ENCODE results near the gene AFG1L.
"Not testable (repeated sequence)": the region's sequence is repeated elsewhere in the genome, so short reads cannot be mapped to it uniquely, and the experiment has no call there.

Gene AFG1L

DNA sequence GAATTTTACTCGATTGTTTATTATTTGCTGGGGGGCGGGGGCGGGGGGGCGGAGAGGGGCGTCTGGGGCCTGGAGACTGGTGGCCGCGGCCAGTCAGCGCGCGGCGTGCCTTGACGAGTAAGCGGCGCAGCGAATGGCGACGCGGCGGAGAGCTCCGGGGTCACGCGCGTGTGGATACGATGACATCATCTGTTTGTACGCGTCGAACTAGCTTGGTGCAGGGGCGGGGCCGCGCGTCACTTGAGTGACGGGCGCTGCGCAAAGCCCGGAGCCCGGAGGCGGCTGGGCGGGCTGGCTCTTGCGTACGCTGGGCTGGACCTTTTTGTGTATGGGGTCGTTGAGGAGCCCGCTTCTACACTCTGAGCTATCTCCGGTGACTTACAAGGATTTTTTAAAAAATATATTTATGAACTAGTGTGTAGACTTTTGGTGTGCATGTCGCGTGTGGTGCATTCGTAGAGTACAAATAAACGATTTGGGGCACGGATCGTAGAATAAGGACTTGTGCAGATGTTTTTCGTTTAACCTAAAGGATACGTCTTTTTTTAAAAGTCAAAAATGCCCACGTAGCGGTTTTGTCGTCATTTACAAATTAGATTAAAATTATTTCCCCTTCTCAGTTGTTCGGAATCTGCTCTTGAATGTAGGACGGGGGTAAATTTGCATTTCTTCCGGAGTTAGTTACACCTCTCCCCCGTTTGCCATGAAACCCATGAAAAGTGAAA is 263.7 kb downstream of the AFG1L start:
- H3K27ac ChIP-seq (replicated peaks) = peak overlapping the region; percentile 94

DNA sequence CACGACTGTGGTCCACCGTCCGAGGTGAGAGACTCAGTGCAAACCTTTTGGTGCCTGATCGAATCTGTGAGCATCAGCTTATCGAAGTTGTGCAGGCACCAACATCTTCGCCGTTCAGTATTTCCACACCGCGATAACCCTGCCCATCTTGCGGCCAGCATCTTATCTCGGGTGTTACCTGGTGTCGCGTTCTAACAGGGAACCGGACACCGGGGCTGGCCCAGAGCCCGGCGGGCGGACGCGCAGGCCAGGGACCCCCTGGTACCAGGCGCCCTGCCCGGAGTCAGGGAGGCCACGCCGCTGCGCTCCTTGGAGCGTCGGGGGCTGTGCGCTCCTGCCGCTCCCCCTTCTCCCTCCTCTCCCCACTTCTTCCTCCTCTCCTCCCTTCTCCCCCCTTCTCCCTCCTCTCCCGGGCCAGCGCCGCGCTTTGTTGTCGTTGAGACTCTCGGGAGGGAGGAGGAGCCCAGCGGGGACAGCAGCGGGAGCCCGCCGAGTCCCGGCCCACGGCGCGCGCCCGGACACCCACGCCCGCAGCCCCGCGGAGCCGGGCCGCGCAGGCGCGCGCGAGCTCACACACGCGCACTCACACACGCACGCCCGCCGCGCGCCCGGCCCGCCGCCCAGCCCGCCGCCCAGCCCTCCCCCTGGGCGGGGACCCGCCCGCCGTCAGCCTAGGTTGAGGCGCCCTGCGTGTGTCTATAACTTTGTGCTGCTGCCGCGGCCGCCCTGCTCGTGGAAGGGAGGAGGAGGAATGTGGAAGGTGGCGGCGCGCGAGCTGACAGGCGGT is 264.4 kb downstream of the AFG1L start:
- Histone ChIP-seq H3K27me3 (ENCODE audit: insufficient read depth, poor library complexity, severe bottlenecking) (no peaks in the 10 kb centered on the region), H3K4me3 (replicated peaks; ENCODE audit: insufficient read depth, low read length) (peak overlapping the region; percentile 89), H3K27ac (replicated peaks) (peak overlapping the region; percentile 94)
- peak; percentile 51 to 90 for DNase-seq (ENCODE audit: low read depth in 1 of 2, low spot score in 1 of 2)
- TF ChIP-seq POLR2AphosphoS5 (IDR thresholded peaks at IDR 0.05; ENCODE audit: low read depth) = peak; percentile 64
- no peak for TF ChIP-seq GABPA (IDR thresholded peaks at IDR 0.05; ENCODE audit: low read depth)

More for the DNA sequence above, 263.7 kb downstream of the AFG1L start:
- peak; percentile 98 to 99 for DNase-seq (ENCODE audit: low read depth in 1 of 2, low spot score in 1 of 2)
- peak overlapping the region; percentile 89 for H3K4me3 ChIP-seq (replicated peaks; ENCODE audit: insufficient read depth, low read length)
- TF ChIP-seq, protein P1, sequence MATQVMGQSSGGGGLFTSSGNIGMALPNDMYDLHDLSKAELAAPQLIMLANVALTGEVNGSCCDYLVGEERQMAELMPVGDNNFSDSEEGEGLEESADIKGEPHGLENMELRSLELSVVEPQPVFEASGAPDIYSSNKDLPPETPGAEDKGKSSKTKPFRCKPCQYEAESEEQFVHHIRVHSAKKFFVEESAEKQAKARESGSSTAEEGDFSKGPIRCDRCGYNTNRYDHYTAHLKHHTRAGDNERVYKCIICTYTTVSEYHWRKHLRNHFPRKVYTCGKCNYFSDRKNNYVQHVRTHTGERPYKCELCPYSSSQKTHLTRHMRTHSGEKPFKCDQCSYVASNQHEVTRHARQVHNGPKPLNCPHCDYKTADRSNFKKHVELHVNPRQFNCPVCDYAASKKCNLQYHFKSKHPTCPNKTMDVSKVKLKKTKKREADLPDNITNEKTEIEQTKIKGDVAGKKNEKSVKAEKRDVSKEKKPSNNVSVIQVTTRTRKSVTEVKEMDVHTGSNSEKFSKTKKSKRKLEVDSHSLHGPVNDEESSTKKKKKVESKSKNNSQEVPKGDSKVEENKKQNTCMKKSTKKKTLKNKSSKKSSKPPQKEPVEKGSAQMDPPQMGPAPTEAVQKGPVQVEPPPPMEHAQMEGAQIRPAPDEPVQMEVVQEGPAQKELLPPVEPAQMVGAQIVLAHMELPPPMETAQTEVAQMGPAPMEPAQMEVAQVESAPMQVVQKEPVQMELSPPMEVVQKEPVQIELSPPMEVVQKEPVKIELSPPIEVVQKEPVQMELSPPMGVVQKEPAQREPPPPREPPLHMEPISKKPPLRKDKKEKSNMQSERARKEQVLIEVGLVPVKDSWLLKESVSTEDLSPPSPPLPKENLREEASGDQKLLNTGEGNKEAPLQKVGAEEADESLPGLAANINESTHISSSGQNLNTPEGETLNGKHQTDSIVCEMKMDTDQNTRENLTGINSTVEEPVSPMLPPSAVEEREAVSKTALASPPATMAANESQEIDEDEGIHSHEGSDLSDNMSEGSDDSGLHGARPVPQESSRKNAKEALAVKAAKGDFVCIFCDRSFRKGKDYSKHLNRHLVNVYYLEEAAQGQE (IDR thresholded peaks at IDR 0.05; ENCODE audit: insufficient replicate concordance, low read depth) = no peak
- TF ChIP-seq SPI1 (IDR thresholded peaks at IDR 0.05; ENCODE audit: borderline replicate concordance, low read depth) (no peak), POLR2AphosphoS5 (IDR thresholded peaks at IDR 0.05; ENCODE audit: low read depth) (no peak; the same call in none of the 2 replicates), GABPA (IDR thresholded peaks at IDR 0.05; ENCODE audit: low read depth) (no peak)
- TF ChIP-seq, protein P2, sequence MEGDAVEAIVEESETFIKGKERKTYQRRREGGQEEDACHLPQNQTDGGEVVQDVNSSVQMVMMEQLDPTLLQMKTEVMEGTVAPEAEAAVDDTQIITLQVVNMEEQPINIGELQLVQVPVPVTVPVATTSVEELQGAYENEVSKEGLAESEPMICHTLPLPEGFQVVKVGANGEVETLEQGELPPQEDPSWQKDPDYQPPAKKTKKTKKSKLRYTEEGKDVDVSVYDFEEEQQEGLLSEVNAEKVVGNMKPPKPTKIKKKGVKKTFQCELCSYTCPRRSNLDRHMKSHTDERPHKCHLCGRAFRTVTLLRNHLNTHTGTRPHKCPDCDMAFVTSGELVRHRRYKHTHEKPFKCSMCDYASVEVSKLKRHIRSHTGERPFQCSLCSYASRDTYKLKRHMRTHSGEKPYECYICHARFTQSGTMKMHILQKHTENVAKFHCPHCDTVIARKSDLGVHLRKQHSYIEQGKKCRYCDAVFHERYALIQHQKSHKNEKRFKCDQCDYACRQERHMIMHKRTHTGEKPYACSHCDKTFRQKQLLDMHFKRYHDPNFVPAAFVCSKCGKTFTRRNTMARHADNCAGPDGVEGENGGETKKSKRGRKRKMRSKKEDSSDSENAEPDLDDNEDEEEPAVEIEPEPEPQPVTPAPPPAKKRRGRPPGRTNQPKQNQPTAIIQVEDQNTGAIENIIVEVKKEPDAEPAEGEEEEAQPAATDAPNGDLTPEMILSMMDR (IDR thresholded peaks at IDR 0.05; ENCODE audit: insufficient read depth, low read length) = no peak
- H3K27me3 ChIP-seq (ENCODE audit: insufficient read depth, poor library complexity, severe bottlenecking) = no peaks in the 10 kb centered on the region

DNA sequence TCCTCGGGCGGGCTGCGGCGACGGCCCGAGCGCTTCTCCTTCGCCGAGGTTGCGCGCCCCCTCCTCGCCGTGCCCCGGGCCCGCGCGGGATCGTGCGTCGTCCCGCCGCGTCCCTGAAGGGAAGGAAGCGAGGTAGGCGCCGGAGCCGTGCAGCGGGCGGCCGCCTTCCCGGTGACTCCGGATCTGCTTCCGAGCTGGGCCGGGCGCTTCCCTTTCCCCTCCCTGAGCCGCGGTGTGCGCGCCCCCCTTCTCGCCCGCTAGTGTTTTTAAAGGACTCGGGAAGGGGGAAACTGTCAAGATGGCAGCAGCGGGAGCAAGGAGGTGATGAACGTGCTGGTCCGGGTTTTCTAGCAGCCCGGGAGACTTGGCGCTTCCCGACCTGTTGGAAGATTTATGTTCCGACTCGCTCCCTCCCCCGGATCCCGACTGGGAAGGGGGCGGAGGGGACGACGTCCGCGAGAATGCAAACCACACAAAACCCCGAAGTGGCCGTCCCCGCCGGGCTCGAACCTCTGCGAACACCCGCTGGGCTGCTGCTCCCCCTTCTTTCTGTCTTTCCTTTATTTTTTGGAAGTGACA is 265.1 kb downstream of the AFG1L start:
- no peaks in the 10 kb centered on the region for H3K27me3 ChIP-seq (ENCODE audit: insufficient read depth, poor library complexity, severe bottlenecking)
- peak overlapping the region; percentile 89 for H3K4me3 ChIP-seq (replicated peaks; ENCODE audit: insufficient read depth, low read length)
- TF ChIP-seq GABPA (IDR thresholded peaks at IDR 0.05; ENCODE audit: low read depth) = no peak
- TF ChIP-seq, protein P1 (IDR thresholded peaks at IDR 0.05; ENCODE audit: insufficient replicate concordance, low read depth) = peak; percentile 14
- DNase-seq (ENCODE audit: low read depth in 1 of 2, low spot score in 1 of 2) = peak in 1 of 2 experiments; percentile 50
- H3K27ac ChIP-seq (replicated peaks) = peak overlapping the region; percentile 94

DNA sequence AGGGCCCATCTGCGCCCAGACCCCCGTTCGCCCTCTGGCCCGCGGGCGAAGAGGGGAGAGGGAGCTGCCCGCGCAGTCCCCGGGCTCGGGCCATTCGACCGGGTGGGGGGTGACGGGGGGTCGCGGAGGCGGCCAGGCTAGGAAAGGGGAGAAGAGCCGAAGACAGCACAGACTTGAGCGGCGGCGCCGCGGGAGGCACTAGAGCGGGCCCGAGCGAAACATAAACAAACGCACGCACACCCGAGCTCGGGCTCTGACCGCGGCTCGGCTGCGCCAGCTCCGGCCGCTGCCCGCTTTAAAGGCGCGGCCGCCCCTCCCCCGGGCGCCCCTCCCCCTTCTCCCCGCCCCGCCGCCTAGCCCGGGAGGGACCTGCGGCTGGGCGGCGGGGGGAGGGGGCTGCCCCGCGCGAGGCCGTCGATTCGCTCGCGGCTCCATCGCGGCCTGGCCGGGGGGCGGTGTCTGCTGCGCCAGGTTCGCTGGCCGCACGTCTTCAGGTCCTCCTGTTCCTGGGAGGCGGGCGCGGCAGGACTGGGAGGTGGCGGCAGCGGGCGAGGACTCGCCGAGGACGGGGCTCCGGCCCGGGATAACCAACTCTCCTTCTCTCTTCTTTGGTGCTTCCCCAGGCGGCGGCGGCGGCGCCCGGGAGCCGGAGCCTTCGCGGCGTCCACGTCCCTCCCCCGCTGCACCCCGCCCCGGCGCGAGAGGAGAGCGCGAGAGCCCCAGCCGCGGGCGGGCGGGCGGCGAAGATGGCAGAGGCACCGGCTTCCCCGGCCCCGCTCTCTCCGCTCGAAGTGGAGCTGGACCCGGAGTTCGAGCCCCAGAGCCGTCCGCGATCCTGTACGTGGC is 265.8 kb downstream of the AFG1L start, which contains the start of gene FOXO3:
FOXO3 (plus strand) TSS at position 455 of the 846 bp plus-strand sequence; CDS start at position 747, 292 bp downstream.
- H3K4me3 ChIP-seq (replicated peaks; ENCODE audit: insufficient read depth, low read length) = peak within 1 kb of the TSS; percentile 89
- TF ChIP-seq SPI1 (IDR thresholded peaks at IDR 0.05; ENCODE audit: borderline replicate concordance, low read depth) (no peak), POLR2AphosphoS5 (IDR thresholded peaks at IDR 0.05; ENCODE audit: low read depth) (no peak), GABPA (IDR thresholded peaks at IDR 0.05; ENCODE audit: low read depth) (no peak)
- TF ChIP-seq, protein P2 (IDR thresholded peaks at IDR 0.05; ENCODE audit: insufficient read depth, low read length) = no peak
- TF ChIP-seq, protein P1 (IDR thresholded peaks at IDR 0.05; ENCODE audit: insufficient replicate concordance, low read depth) = no peak
- DNase-seq (ENCODE audit: low read depth in 1 of 2, low spot score in 1 of 2) = peak in 1 of 2 experiments; percentile 73

DNA sequence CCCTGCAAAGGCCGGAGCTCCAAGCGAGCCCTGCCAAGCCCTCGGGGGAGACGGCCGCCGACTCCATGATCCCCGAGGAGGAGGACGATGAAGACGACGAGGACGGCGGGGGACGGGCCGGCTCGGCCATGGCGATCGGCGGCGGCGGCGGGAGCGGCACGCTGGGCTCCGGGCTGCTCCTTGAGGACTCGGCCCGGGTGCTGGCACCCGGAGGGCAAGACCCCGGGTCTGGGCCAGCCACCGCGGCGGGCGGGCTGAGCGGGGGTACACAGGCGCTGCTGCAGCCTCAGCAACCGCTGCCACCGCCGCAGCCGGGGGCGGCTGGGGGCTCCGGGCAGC is 266.4 kb downstream of the AFG1L start:
- not testable (repeated sequence) for H3K4me3 ChIP-seq (replicated peaks; ENCODE audit: insufficient read depth, low read length); H3K27me3 ChIP-seq (ENCODE audit: insufficient read depth, poor library complexity, severe bottlenecking); H3K27ac ChIP-seq (replicated peaks); DNase-seq (ENCODE audit: low read depth in 1 of 2, low spot score in 1 of 2)

More for the DNA sequence above, 265.8 kb downstream of the AFG1L start, which contains the start of gene FOXO3:
- Histone ChIP-seq H3K27ac (replicated peaks) (peak within 1 kb of the TSS; percentile 94), H3K27me3 (ENCODE audit: insufficient read depth, poor library complexity, severe bottlenecking) (no peaks in the 10 kb centered on the region)

Measured in HL-60 (cell line).